Forelimb muscle (tissue), 1 donor: ENCODE data around the gene NR2F1-AS1. TPM values are rescaled to one million over a fixed set of nuclear protein-coding genes. Genes with fewer than 3 reads are reported as not detected.

Experiments used
- DNase-seq: peaks from one replicate; pipeline ENCODE4 v3.0.0-alpha.2; 2013; ENCODE audit warnings: low read depth
- polyA plus RNA-seq: library from polyadenylated mRNA; unstranded; fragments of 120-200 nt; gene quantifications from one replicate; pipeline ENCODE4 v1.2.1, GENCODE V29; 2013; ENCODE audit not compliant: insufficient read length

The NR2F1-AS1 gene
- polyA plus RNA-seq, 1 donor, result 4.8 TPM

DNA sequence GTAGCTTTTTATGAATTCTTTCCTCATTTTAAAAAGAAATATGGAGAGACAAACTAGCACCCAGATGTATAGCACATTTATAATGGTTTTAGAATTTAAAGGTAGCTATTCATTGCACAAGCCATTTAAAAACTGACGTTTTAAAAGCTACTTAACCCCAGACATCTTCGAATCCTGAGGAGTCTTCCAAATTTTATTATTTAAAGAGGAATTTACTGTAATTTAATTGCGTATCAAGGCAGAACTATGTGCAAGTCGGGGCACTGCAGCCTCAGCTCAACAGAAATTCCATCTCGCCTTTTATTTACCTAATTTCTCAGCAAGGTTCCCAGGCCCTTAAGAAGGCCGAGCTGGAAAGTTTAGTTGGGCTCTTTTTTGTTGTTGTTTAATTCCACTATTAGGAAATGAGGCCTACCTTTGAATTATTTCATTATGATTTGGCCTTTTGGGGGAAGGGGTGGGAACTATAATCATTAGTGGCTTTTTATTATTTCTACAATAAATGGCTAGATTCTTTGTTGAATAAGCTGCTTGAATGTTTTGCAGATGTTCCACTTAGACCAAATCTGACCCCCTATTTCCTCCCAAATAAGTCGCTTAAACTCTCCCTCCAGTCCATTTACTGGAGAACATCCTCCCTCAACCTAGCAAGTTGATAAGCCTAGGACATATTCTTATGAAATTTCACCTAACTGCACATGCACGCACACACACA is 22.2 kb upstream of the NR2F1-AS1 start:
- DNase-seq, result no peak

GRCh38 chr5:93602241-93603077 is 21.4 kb upstream of the NR2F1-AS1 start:
- DNase-seq, result no peak

GRCh38 chr5:93601802-93602155 is 20.8 kb upstream of the NR2F1-AS1 start:
- DNase-seq, result no peak

- no peak for DNase-seq
Measured at GRCh38 chr5:93601071-93601801, 20.2 kb upstream of the NR2F1-AS1 start.

DNA sequence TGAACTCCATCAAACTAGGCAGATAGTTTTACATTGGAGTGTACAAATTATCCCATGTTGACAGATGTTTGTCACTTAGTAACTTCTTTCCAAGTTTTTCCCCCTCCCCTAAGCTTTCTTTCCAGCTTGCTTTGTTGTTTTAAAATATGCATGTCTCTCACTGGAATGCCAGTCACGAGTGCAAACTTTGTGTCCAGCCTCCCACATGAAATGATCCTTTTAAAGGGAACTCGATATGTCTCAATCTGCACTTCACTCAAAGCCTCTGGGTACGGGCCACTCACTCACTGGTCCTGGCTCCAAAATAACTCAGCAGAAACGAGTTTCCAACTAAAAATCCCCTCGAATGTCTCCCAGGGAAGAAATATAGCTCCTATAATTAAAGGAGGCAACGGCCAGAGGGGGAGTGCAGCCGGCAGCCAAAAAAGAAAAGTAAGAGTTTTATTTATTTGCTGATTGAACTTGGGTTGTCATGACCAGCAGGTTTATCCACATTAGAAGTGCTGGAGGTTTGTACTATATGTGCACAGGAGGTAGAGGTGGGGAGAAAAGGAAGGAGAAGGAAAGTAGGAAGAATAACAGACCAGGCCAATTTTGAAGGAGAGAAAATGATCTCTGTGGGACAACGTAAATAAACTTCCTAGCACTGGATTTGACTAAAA is 19.5 kb upstream of the NR2F1-AS1 start:
- no peak for DNase-seq

GRCh38 chr5:93599399-93600120 is 18.5 kb upstream of the NR2F1-AS1 start:
- no peak for DNase-seq

DNA sequence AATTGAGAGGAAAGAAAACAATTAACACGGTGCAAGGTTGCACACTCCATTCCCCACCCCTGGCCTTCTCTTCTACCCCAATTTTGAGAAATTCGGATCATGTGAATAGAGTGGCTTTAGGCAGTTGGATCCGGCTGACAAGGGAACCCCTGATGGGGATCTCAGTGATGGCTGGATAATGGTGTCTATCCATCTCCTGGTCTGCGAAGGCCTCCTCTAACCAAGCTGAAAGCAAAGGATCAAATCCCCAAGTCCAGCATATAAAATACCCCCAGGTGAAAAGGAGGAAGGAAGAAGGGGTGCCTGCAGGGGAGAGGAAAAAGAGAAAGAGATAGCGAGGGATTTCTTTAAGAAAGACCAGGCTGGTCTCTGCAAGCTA is 18.0 kb upstream of the NR2F1-AS1 start:
- DNase-seq, result no peak

DNA sequence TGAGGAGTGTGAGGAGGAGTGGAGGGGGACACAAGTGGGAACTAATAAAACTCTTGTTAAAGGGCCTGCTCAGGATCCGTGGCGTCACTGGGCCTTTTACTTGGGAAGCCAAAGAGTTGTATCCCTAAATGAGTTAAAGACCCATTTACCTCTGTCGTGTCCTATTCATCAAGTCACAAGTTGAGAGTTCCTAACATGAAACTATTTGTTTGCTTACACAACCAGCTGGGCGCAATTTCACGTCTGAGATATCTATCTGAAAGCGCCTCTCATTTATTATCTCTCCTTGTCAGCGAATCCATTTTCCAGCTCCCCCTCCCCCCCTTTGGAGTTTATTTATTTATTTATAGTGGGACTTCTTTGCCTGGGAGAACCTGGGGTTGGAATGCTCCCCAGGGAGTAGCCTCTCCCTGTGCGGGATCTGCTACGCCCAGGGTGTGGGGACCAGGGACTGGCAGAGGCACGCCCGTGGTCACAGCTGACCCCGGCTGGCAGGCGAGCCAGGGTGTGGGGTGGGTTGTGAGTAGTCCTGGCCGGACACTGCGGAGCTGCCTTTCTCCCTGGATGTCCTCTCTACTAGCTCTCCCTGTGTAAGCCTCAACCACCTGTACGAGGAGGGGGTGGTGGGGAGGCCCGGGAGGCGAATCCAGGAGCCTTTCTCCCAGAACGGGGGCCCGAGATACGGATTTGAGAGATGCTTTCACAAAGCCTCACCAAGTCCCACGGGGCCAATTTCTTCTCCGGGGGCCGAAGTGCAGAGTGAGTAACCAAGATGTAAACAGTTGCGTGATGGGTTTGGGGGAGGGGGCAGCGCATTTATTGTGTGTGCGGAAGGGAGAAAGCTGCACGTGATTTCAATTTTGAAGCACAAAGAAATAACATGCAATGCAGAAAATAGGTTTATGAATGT is 17.3 kb upstream of the NR2F1-AS1 start:
- no peak for DNase-seq

- no peak for DNase-seq
Measured at GRCh38 chr5:93596676-93597490, 15.9 kb upstream of the NR2F1-AS1 start.

GRCh38 chr5:93596310-93596675 is 15.3 kb upstream of the NR2F1-AS1 start:
- no peak for DNase-seq

- no peak for DNase-seq
Measured at GRCh38 chr5:93595420-93596147, 14.6 kb upstream of the NR2F1-AS1 start.

DNA sequence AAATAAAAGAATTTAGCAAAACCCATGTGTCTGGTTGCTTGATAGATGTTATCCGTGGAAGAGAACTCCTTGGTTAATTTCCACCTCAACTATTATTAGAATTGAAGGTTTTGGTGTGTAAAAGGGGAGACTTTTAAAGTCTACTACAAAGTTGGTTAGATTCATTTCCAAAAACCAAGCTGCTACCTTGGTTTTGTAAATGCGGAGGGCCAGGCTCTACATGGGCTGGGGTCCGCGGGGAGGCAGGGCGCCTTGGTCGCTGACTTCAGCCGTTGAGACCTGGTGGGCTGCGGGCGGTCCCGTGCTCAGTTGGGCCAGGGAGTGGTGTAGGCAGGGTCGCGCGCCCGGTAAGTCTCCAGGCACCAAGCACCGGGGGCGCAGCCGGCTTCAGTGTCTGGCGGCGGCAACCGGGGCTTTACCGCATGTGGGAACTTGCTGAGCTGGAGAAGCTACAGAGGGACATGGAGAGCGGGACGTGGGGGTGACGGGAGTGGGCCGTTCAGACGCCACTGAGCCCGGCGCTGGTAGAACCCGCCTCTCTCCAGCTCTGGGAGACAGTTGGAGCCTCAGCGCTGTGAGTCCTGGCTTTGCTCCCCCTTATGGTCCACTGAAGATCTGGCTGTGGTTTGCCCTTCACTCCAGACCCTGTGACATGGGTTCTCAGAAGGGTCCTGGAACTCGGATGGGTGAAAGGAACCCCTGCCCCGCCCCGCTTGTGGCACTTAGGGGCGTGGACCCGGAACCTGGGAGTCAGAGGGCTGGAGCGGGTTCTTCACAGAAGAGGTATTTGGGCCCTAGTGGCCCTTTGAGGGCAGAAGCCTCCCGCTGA is 13.8 kb upstream of the NR2F1-AS1 start:
- no peak for DNase-seq

DNA sequence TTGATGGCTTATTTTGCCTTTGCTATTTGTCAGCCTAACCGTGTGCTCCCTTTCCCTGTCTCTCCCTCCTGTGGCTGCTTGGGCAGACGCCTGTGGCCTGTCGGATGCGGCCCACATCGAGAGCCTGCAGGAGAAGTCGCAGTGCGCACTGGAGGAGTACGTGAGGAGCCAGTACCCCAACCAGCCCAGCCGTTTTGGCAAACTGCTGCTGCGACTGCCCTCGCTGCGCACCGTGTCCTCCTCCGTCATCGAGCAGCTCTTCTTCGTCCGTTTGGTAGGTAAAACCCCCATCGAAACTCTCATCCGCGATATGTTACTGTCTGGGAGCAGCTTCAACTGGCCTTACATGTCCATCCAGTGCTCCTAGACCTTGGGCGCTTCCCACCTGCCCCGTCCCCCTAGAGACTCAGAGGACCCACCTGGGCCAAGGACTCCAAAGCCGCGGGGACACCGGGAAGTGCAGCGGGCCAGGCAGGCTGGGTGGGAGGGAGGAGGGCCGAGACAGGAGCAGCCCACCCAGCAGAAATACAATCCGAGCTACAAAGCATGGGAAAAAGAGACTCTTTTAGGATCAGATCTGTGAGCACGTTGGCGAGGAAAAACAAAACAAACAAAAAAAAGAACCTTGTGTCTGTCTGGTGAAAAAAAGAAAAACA is 12.6 kb upstream of the NR2F1-AS1 start:
- DNase-seq, result no peak

GRCh38 chr5:93592883-93593282 is 11.9 kb upstream of the NR2F1-AS1 start:
- DNase-seq, result no peak

DNA sequence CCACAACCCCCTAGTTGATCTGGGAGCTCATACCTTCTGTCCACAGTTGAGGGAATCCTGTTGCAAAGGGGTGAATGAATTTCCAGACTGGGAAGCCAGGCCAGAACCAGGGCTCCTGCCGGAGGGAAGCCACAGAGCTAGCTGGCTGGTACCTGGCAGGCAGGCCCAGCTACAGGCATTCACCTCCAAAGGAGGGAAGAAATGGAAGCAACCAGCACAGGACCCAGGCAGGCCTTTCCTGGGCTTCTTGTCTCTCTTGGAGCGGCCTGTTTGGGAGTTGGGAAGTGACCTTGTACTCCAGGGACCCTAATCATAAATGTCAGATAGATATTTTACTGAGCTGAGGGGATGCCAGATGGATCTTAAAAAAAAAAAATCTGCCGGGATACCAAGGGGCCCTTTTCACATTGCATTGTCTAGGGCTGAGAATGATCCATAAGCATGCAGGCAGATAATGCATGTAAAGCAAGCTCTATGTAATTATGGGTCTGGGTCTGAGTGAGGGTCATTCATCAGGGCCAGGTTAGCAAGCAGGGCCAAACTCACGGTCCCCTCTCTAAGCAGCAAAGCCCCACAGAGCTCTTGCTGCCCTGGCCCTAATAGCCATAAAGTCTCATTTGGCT is 10.4 kb upstream of the NR2F1-AS1 start:
- no peak for DNase-seq

DNA sequence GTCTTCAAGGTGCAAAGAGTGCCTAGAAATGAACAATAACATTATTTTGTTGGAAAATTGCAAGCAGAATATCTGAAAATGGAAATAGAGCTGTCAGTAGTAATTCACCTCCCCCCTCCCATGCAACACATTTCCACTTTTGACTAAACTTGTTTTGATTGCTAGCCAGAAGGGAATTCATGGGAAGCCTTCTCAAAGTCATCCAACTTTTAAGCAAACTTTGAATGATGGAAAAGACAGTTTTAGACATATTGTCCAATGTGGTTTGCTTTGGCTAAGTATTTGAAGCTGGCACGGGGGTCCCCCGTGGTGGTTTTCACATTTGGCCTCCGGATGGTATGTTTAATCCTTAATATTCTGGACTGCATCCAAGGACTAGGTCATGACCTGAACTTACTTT is 9.5 kb upstream of the NR2F1-AS1 start:
- DNase-seq, result no peak

GRCh38 chr5:93589829-93590215 is 8.8 kb upstream of the NR2F1-AS1 start:
- DNase-seq, result no peak
